Daoy (cell line): Measurements from ENCODE around the gene KPNB1. TPM values are rescaled to one million over a fixed set of nuclear protein-coding genes. Genes with fewer than 3 reads are reported as not detected.

Experiments used
- DNase-seq: peaks from one replicate; pipeline ENCODE4 v3.0.0-alpha.2; 2015; ENCODE audit warnings: low read depth
- total RNA-seq: library from RNA; depleted of rRNA; stranded (reverse); fragments of >200 nt; shearing (Covaris generic); gene quantifications from 2 replicates; pipeline ENCODE4 v1.2.3, GENCODE V29; 2014

KPNB1 gene
- total RNA-seq, 1 experiment from 2014 or later = 550 TPM

DNA sequence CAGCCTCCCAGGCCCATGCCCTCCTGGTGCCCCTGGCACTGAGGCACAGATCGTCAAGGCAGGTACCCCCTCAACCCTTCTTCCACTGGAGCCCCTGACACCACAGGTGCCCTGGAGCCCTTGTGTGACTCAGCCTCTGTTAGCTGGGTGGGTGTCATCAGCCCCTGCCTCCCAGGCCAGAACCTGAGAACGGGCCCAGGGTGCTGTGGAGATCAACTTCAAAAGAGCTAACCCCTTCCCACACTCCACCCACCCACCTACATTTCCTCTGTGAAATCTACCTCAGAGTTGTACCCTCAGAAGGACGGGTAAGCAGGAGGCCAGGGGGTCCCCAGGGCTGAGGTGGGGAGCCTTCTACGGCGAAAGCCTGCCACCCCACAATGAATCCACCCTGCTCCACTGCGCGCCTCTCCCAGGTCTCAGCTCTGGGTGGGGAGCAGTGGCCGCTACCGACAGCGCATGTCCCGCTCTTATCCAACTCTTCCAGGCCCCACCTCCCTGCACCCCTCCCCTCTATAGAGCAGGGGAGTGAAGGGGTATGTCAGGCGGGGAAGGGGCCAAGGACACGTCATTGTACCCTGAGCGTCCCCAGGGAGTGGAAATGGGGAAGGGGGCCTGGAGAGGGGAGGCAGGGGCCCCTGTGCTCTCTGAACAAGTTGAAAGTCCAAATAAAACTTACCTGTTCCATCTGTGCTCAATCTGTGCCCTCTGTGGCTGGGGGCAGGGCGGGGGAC, 61.8 kb downstream of the KPNB1 start:
- DNase-seq = no peak

DNA sequence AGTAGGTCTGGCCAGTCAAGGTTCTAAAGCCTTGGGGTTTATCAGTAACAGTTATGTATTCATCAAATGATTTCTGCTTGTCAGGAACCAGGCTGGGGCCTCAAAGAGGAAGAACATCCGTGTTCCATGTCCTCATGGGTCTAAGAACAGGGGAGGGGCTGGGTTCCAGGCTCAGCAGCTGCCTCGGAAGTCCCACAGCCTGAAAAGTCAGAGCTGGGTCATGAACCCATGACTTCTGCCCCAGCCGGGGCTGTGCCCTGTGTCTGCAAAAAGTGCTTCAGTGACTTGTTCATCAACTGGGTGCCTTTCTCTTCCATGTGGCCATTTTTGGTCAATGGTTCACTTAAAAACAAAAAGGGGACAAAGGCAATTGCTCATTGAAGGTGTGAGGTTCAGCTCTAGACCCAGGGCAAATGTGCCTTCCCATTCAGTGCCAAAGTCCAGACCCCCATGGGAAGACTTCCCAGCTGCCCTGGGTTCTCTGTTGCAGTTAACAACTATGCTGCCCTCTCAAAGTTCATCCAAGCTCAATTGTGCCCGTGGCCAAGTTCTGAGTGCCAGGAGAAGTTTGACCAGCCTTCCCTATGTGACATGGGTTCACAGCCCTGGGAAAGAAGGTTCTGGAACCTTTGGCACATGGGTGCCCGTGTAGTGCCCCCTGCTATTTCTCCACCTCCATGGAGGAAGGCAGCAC, 62.8 kb downstream of the KPNB1 start:
- no peak for DNase-seq

DNA sequence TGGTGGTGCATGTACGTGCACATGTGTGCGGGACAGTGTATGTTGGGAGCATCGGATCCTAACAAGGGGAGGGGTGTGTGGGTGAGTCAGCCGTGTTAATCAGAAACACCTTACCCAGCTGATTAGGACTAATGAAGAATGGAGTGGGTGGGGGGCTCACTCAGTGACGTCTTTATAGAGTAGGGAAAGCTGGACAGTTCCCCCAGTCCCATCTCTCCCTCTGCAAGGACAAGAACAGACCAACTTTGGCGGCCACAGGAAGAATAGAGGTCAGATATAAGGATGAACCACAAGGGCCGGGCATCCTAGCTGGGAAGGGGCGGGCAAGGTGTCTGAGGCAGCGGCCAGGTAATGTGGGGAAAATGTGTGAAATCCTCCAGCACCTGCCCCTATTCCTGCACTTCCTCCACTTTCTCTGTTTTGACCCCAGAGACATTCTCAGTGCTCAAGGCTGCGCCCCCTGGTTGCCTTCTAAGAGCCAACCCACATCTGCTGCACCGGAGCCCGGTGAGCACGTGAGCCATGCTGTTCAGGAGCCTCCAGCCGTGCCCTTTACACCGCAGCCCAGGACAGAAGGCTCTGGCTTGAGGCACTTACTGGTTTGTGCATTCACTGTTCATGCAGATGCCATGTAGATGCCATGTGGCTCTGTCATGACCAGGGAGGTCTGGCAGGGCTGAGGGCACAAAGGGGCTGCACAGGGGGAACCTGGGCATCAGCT, 64.4 kb downstream of the KPNB1 start:
- no peak for DNase-seq

DNA sequence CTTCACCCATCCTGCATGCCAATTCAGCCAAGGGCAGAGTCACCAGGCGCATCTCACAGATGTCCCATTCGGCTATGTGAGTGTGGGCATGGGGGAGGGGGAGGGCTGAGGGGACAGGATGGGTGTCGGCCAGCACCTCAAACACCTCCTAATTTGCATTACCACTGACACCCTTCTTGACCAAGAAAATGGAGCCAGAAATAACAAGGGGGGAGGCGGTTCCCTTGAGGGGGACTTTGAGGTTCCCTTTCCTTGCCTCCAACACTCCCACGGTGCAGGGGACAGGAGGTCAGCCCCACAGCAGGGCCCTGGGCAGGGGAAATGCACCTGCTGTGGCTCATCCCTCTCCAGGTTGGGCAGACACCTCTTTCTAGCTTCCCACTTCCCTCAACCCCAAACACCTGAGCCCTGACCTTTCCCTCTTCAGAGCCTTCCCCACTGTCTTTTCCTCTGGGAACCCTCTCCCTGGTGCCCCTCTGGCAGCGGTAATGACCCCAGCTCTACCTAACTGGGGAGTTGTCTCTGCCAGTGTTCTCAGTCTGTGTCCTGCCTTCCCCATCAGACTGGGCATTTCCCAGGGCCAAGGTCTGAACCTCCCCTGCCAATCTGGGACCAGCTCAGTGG, 65.2 kb downstream of the KPNB1 start:
- no peak for DNase-seq

DNA sequence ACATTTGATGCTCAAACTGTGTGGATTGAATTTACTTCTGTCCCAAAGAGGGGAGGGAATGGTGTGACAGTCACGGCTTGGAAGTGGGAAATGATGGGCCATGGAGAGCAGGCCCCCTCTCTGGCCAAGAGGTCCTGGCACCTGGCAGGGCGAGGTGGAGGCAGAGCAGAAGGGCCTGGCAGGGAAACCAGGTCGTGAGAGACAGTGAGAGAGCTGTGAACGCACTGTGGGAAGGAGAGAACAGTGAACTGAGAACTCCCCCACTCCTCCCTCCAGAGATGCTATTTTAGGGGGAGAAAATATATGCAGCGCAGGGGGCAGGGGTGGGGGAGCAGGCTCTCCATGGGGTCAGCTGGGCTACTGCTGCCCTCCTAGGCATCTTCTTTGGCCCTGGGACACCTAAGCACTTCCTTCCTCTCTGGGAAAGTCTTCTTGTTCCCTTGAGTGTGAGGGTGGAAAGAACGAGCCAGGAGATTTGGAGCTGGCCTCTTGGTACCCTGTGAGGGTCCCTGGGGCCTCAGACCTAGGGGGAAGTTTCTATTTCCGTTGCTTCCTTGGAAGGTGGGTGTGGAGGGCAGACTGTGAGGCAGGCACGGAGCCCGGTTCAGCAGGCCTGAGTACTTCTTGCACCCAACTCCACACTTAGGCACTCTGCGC, 66.1 kb downstream of the KPNB1 start:
- no peak for DNase-seq

DNA sequence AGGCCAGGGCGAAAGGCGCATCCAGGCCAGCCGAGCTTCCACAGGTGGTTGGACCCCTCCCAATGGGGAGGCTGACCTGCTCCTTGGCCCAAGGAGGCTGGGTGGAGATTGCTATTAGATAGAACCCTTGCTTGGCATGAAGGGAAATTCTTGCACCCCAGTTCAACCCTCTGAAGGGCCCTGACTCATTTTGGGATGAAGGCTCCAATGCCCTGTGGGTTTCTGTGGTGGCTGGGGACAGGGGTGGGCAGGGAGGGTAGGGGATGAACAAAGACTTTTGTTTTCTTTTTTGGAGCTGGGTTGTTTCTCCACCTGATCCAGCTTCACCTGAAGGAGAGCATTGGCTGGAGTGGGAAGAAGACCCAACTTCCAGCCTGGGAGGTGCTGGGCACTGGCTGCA, 66.7 kb downstream of the KPNB1 start:
- DNase-seq = no peak

DNA sequence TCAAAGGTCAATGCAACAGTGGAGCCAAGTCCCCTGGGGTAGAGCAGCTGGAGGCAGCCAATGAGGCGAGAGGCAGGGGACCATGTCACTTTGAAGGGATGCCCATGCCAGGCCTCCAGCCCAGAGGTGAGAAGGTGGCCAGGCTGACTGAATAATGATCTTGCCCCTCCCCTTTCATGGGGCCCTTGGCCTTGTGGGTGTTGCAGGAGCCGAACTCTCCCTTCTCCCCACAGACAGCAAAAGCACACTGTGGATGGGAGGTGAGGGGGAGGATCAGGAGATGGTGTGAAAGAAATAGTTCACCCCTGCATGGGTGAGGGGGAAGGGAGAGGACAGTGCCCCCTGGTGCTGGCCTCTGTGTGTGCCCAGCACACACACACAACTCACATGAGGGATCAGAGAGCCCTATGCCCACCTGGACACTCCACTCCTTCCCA, 67.6 kb downstream of the KPNB1 start:
- no peak for DNase-seq

DNA sequence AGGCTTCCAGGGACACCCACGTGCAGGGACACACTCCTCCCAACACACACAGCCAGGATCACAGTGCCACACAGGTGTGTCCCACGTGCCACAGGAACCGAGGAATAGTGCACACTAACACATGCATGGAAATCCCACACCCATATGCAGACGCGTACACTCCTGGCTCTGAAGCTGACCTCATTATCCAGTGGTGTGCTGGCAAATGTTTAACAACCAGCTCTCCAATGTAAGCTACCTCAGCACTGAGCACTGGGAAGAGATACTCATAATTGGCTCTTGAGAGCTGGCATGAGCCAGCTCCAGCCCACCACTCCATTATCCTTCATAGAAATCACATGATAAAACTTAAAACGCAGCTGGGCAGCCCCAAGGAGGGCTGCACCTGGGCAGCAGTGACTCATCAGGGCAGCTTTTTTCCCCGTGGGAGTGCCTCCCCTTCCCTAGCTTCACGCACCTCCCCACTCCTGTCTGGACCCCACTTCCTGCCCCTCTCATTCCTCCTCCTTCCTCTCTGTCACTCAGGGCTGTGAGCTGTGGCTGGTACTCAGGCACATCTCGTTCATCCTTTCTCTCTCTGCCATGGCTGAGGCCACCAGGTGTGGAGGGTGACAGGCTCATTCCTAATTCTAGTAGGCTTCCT, 68.4 kb downstream of the KPNB1 start:
- DNase-seq = peak; percentile 60

DNA sequence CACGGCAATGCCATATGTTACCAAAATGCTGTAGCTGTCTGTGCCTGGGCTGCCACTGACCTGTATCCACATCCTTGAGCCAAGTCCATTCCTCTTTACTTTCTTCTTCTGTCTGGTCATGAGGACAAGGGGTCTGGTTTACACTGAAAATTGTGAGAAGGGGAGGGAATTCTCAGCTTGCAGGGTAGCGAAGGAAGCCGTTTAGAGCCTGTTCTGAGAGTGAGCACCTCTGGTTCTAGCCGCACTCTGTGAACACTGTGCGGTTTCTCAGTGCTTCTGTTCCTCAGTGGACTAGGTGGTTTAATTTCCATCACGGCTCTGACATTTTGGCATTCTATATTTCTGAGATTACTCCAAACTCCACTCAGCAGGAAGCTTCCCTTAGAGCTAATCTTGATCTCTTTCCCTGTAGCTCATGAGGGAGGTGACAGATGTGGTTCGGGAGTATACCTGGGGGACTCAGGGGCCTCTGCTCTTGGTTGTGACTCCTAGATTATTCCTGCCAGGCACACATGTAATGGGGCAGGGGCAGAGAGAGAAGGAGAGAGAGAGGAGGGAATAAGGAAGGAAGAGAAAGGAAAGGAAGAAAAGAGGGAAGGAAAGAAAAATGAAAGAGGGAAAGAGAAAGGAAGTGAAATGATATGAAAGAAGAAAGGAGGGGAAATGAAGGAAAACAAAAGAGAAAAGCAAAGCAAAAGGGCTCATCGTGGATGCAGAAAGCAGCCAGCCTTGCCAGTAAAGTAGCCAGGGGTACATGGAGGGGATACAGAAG, 69.1 kb downstream of the KPNB1 start:
- no peak for DNase-seq

DNA sequence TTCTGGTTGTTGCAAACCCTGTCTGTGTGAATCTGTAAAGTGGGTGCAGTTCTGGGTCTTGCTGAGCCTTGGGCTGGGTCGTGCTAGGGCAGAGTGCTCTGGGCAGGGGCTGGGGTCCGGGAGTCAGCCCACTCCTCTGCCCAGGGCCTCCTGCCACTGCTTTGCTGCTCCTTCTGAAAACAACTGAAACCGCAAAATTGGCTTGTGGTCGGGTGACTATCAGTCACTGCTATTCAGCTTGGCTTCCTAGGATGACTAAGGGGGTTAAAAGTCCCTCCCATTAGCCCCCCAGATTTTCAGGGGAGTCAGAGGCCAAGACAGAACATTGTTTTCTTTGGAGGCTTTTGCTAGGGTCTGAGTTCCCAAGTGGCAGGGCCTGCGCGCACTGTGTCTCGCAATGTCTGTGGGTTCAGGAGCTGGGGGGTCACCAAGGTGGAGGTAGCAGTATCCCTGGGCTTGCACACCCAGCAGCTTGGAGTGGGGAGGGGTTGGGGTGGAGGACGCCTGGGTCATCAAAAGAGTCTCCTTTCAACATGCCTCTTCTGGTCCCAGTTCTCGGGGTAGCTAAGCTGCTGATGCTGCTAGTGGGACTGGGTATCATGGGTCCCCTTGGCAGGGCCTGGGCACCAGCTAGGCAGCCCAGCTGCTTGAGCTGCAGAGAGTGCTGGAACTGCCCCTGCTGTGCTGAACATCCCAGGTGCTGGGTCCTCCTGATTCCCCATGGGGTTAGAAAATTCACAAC, 69.9 kb downstream of the KPNB1 start:
- peak; percentile 91 for DNase-seq

DNA sequence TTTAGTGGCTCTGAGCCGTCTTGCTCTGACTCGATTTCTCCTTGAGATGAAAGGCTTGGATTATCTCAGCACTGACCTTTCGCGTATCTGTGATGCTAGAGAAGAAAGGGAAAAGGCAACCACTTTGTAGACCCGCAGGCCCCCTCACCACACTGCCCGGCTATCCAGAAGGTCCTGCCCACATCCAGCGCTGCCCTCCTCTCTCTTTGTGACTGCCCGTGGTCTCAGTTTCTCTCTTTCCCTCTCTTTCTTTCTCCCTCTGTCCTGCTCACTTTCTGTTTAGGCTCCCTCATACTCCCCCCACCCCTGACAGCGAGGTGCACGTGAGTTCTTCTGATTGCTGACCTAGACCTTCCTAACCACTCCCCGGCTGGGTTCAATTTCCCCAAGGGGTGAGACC, 70.5 kb downstream of the KPNB1 start:
- DNase-seq = no peak

DNA sequence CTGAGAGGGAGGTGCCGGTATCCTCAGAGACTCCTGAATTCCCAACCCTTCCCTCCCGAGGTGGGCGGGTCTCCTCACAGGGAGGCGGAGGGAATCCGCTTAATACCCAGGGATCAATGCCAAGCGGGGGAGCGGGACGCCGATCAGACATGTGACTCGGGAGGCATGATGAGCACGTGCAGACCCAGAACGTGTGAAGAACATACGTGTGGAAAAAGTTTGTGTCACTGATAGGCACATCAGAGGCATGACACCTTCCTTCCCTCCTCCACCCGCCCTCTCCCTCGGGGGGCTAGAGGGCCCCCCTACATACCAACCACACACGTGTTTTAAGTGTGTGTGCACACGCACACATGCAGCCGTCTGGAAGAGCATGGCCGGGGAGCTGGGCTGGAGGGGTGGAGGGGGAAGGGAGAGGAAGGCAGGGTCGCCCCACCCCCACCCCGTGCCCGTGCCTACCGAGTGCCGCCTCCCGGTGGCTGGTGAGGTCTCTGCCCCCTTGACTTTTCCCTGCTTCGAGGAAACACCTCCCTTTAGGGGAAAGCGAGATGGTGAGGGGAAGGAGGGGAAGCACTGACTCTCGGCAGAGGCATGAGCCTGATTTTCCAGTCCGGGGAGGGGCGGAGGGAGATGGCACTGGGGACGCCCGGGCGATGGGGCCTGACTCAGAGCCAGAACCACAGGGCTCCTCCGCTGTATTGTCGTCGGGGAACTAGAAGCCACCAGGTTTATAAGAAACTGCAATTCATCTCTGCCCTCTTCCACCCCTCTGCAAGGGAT, 71.2 kb downstream of the KPNB1 start:
- DNase-seq = peak; percentile 67

DNA sequence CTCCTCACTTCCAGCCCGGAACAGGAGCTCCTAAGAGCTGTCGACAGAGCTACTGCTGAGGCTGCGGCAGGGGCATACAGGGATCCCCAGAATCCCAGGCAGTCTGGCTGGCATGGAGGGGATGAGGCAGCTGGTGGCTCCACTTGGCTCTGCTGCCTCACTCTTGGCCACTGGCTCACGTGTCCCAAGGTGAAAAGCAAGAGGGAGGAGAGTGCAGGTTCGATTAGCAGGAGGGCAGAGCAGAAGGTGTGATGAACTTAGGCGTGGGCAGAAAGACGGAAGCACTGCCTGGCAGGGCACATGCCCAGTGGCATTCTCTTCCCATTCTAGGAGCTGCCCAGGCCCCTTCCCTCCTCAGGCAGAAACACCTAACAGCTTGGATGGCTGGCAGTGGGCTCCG, 72.0 kb downstream of the KPNB1 start:
- no peak for DNase-seq

DNA sequence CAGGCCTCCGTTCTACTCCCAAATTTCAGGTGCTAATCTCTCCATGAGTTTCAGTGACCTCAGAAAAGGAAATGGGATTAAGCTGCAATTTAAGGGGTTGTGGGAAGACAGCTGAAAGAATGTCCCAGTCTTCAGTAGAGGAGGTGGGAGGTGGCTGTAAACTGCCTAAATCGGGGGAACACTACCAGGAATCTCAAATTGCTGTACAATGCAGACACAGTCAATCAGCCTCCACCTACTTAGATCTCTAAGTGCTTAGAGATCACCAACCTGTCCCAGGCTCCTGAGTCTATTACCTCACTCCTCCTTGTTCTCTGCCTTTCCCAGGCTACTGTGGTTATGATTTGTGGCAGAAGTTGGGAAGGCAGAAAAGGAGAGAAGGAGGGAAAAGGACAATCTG, 75.0 kb downstream of the KPNB1 start:
- DNase-seq = no peak

DNA sequence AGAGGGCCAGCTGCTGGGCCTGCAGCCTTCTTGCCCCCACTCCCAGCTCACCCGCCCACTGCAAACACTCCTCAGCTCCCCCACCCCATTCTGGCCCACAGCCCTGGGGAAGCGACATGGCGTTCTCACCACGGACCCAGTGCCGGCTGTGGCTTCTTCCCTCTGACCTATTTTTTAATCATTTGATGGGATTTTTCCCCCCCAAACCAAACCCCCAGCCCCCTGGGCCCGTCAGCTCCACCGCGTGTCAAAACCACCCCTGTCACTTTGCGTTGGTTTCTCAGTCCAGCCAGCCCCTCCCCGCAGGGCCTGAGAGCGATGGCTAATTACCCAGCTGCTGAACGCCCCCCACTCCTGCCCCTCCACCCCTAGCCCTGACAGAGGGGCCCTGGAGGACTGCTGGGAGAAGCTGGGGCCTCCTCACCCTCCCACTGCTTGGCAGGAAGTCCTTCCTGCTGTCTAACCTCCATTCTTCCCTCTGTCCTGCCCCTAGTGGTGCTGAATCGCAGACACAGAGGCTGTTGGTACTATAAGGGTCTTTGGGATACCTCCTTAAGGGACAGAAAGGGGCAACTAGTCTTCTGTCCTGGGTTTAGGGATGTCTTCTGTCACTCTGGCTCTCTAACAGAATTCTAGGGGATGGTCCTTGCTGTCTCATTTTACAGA, 75.9 kb downstream of the KPNB1 start:
- no peak for DNase-seq

DNA sequence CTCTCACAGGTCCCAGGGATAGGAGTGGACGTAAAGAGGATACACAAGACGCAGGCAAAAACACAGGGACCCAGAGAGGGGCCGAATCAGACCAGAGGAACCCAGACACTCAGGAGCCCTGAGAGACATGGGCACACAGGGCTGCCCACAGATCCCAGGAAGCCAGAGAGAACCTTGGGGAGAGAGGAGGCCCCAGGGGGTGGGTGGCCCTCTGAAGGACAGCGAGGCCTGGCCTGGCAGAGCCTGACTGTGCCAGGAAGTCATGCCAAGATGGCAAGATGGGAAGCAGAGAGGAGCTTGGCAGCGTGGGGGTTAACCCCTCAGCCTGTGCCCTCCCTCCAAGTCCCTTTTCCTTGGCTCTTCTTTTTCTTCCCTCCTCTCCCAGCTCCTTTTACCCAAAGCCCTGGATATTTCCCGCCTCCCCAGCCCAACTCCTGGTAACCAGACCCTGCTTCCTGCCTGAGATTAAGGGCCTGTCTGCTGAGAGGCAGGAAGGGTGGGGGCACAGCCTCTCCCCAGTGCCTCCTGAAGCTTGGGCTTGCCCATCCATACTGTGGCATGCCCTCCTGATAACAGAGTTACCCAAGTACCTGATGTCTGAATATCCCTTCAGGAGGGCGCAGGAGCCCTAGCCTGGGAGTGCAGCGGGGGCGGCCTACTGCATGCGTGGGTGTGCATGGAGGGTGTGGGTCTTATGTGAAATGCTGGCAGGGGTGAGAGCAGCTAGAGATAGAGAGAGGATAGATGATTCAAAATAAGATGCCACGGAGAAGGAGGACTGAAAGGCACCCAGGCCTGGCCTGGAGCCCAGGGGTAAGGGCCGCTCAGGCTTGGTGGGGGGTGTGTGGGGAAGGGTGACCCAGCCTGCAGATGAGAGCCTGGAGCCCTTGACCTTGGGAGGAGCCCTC, 77.3 kb downstream of the KPNB1 start:
- DNase-seq = no peak

DNA sequence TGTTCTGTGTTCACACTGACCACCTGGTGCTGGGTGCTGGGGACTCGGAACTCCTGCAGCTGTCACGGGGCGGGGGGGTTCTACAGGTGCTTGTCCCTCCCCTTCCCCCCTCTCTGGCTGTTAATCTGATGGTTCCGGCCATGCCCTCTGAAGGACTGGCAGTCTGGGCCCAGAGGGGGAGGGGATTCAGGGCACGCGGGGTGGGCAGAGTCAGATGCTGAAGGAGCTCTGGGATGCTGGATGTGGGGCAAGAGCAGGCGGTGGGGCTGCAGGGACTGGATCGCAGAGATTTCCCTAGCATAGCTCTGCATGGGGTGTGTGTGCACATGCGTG, 78.0 kb downstream of the KPNB1 start:
- no peak for DNase-seq
